ENCODE measurements around the gene INHBB.
"Not testable (repeated sequence)": the region's sequence is repeated elsewhere in the genome, so short reads cannot be mapped to it uniquely, and the experiment has no call there.

The INHBB gene

GRCh38 chr2:120316528-120317179 is 29.3 kb upstream of the INHBB start:
- no peak for DNase-seq

GRCh38 chr2:120317180-120317533 is 28.8 kb upstream of the INHBB start:
- no peak for DNase-seq

GRCh38 chr2:120317916-120318315 is 28.0 kb upstream of the INHBB start:
- no peak for DNase-seq

GRCh38 chr2:120318626-120319025 is 27.3 kb upstream of the INHBB start:
- DNase-seq: no peak

GRCh38 chr2:120319123-120319522 is 26.8 kb upstream of the INHBB start:
- DNase-seq: no peak

GRCh38 chr2:120319686-120320317 is 26.1 kb upstream of the INHBB start:
- DNase-seq: no peak

- no peak for DNase-seq
Measured at GRCh38 chr2:120320318-120320851, 25.6 kb upstream of the INHBB start.

- DNase-seq: not testable (repeated sequence)
Measured at GRCh38 chr2:120320887-120321556, 24.9 kb upstream of the INHBB start.

- no peak for DNase-seq
Measured at GRCh38 chr2:120321721-120322284, 24.1 kb upstream of the INHBB start.

- DNase-seq: no peak
Measured at GRCh38 chr2:120322329-120322728, 23.6 kb upstream of the INHBB start.

GRCh38 chr2:120323214-120323613 is 22.7 kb upstream of the INHBB start:
- no peak for DNase-seq

- DNase-seq: no peak
Measured at GRCh38 chr2:120323807-120324399, 22.0 kb upstream of the INHBB start.

GRCh38 chr2:120324933-120325332 is 21.0 kb upstream of the INHBB start:
- no peak for DNase-seq

GRCh38 chr2:120326066-120326465 is 19.9 kb upstream of the INHBB start:
- DNase-seq: no peak

GRCh38 chr2:120330946-120331822 is 14.8 kb upstream of the INHBB start:
- no peak for DNase-seq

GRCh38 chr2:120331903-120332302 is 14.0 kb upstream of the INHBB start:
- no peak for DNase-seq

GRCh38 chr2:120332384-120332783 is 13.6 kb upstream of the INHBB start:
- no peak for DNase-seq

GRCh38 chr2:120334068-120334467 is 11.9 kb upstream of the INHBB start:
- no peak for DNase-seq

- DNase-seq: no peak
Measured at GRCh38 chr2:120336749-120337148, 9.2 kb upstream of the INHBB start.

GRCh38 chr2:120338015-120338414 is 7.9 kb upstream of the INHBB start:
- DNase-seq: no peak

GRCh38 chr2:120341977-120342376 is 4.0 kb upstream of the INHBB start:
- DNase-seq: no peak

GRCh38 chr2:120342446-120342845 is 3.5 kb upstream of the INHBB start:
- DNase-seq: no peak

- no peak for DNase-seq
Measured at GRCh38 chr2:120343100-120343432, 2.9 kb upstream of the INHBB start.

Data from activated T-cell treated with anti-CD3 and anti-CD28 coated beads for 4 hours (primary cell).